IMR-90 (cell line): Measurements from ENCODE around the gene CCR9. TPM values are rescaled to one million over a fixed set of nuclear protein-coding genes. Genes with fewer than 3 reads are reported as not detected.

ENCODE experiments used
- ATAC-seq: fragments of 200-7000 bp; cut with Tn5 transposase; 2 replicates; pipeline ENCODE4 v1.9.1; 2020; ENCODE audit warnings: low read depth, mild to moderate bottlenecking, moderate library complexity
- BruUV-seq: library from RNA; stranded (reverse); fragments of 400-500 nt; replicated peaks from 2 replicates; lab custom pipeline; 2021; lab: Mats Ljungman, UMichigan
- CTCF ChIA-PET: fragments of 300-600 bp; formaldehyde crosslinking; extraction: SDS; loops from one replicate; lab custom pipeline; 2021; ENCODE audit warnings: antibody characterized with exemption; lab: Yijun Ruan, JAX
- POLR2A ChIA-PET: fragments of 300-600 bp; sonication (Branson Sonifier 250); formaldehyde crosslinking; loops from one replicate; lab custom pipeline; 2022; ENCODE audit warnings: antibody characterized with exemption; ENCODE audit not compliant: unreplicated experiment; lab: Charles Lee
- DNase-seq: peaks from one replicate; pipeline ENCODE4 v3.0.0; 2013
- H2AFZ ChIP-seq: replicated peaks from 2 replicates; pipeline ENCODE3; 2013; ENCODE audit warnings: low read length, mild to moderate bottlenecking; ENCODE audit not compliant: poor library complexity
- H2AK5ac ChIP-seq: 2 replicates; pipeline ENCODE4 v1.6.1; 2013; ENCODE audit warnings: low read depth, low read length, inconsistent platforms
- H2AK9ac ChIP-seq: replicated peaks from 2 replicates; pipeline ENCODE3; 2013; ENCODE audit warnings: mild to moderate bottlenecking, low read depth, low read length, moderate library complexity; ENCODE audit not compliant: poor library complexity
- H2BK120ac ChIP-seq: 2 replicates; pipeline ENCODE4 v1.6.1; 2013; ENCODE audit warnings: low read depth, low read length, inconsistent platforms
- H2BK15ac ChIP-seq: 3 replicates; pipeline ENCODE4 v1.6.1; 2013; ENCODE audit warnings: low read depth, low read length, inconsistent platforms
- H2BK20ac ChIP-seq: 2 replicates; pipeline ENCODE4 v1.6.1; 2013; ENCODE audit warnings: low read depth, mild to moderate bottlenecking, inconsistent platforms, low read length, moderate library complexity
- H2BK5ac ChIP-seq: 2 replicates; pipeline ENCODE4 v1.6.1; 2013; ENCODE audit warnings: mild to moderate bottlenecking, low read depth, low read length, inconsistent platforms; ENCODE audit not compliant: poor library complexity, severe bottlenecking
- H3K14ac ChIP-seq: replicated peaks from 2 replicates; pipeline ENCODE4 v1.6.1; 2013; ENCODE audit warnings: low read depth, low read length, inconsistent platforms
- H3K18ac ChIP-seq: 2 replicates; pipeline ENCODE4 v1.6.1; 2013; ENCODE audit warnings: low read depth, low read length, control low read depth
- H3K23ac ChIP-seq: 2 replicates; pipeline ENCODE4 v1.6.1; 2013; ENCODE audit warnings: low read depth, low read length, inconsistent platforms
- H3K27ac ChIP-seq: 2 replicates; pipeline ENCODE4 v1.5.1; 2013; ENCODE audit warnings: mild to moderate bottlenecking, control low read depth, low read length; ENCODE audit not compliant: insufficient read depth
- H3K27me3 ChIP-seq: 2 replicates; pipeline ENCODE4 v1.6.1; 2013; ENCODE audit warnings: low read length; ENCODE audit not compliant: control insufficient read depth, insufficient read depth
- H3K36me3 ChIP-seq: 2 replicates; pipeline ENCODE4 v1.6.1; 2013; ENCODE audit warnings: low read length, mixed read lengths; ENCODE audit not compliant: control insufficient read depth, insufficient read depth
- H3K4ac ChIP-seq: 2 replicates; pipeline ENCODE4 v1.6.1; 2013; ENCODE audit warnings: low read depth, low read length, inconsistent platforms
- H3K4me1 ChIP-seq: 2 replicates; pipeline ENCODE4 v1.6.1; 2013; ENCODE audit warnings: low read length, mixed read lengths; ENCODE audit not compliant: control insufficient read depth, insufficient read depth
- H3K4me2 ChIP-seq: 2 replicates; pipeline ENCODE4 v1.6.1; 2013; ENCODE audit warnings: low read depth, mild to moderate bottlenecking, control low read depth, low read length, moderate library complexity
- H3K4me3 ChIP-seq: 2 replicates; pipeline ENCODE4 v1.5.1; 2013; ENCODE audit warnings: low read depth, mild to moderate bottlenecking, control low read depth, low read length, moderate library complexity; ENCODE audit not compliant: insufficient read depth
- H3K56ac ChIP-seq: 2 replicates; pipeline ENCODE4 v1.6.1; 2013; ENCODE audit warnings: low read length, inconsistent platforms; ENCODE audit not compliant: insufficient read depth; ENCODE audit errors: extremely low read depth
- H3K79me1 ChIP-seq, 2 experiments: 2 replicates each; pipeline ENCODE4 v1.6.1; 2013; ENCODE audit warnings: low read length in 2 of 2, inconsistent platforms in 1 of 2, low read depth in 1 of 2
- H3K9ac ChIP-seq: 2 replicates; pipeline ENCODE4 v1.6.1; 2013; ENCODE audit warnings: low read depth, low read length, control low read depth
- H3K9me1 ChIP-seq: 2 replicates; pipeline ENCODE4 v1.6.1; 2013; ENCODE audit warnings: low read length, inconsistent platforms; ENCODE audit not compliant: insufficient read depth
- H3K9me3 ChIP-seq: 2 replicates; pipeline ENCODE4 v1.6.1; 2013; ENCODE audit warnings: low read length; ENCODE audit not compliant: control insufficient read depth, insufficient read depth
- H4K20me1 ChIP-seq: 2 replicates; pipeline ENCODE4 v1.6.1; 2013; ENCODE audit warnings: low read length, inconsistent platforms; ENCODE audit not compliant: insufficient read depth
- H4K5ac ChIP-seq: 2 replicates; pipeline ENCODE4 v1.6.1; 2013; ENCODE audit warnings: mild to moderate bottlenecking, low read depth, low read length, control low read depth
- H4K8ac ChIP-seq, 2 experiments: 2 replicates each; pipeline ENCODE4 v1.6.1; 2013; ENCODE audit warnings: low read depth in 2 of 2, low read length in 2 of 2, control low read depth in 1 of 2, inconsistent platforms in 1 of 2
- H4K91ac ChIP-seq: 2 replicates; pipeline ENCODE4 v1.6.1; 2013; ENCODE audit warnings: low read depth, low read length, inconsistent platforms; ENCODE audit not compliant: insufficient read depth
- BHLHE40 ChIP-seq: fragments of 150-350 bp; IDR thresholded peaks from 2 replicates; pipeline ENCODE4 v1.6.1; 2016; ENCODE audit warnings: mild to moderate bottlenecking, low read depth, low read length
- CEBPB ChIP-seq: IDR thresholded peaks from 2 replicates; pipeline ENCODE4 v1.6.1; 2012; ENCODE audit warnings: low read depth, low read length, improper control_type of control experiment
- CHD1 ChIP-seq: IDR thresholded peaks from 2 replicates; pipeline ENCODE4 v1.6.1; 2012; ENCODE audit warnings: low read depth, low read length, improper control_type of control experiment
- FOS ChIP-seq: fragments of 150-350 bp; IDR thresholded peaks from 2 replicates; pipeline ENCODE4 v1.6.1; 2016; ENCODE audit warnings: low read depth, low read length
- MAFK ChIP-seq: IDR thresholded peaks from 2 replicates; pipeline ENCODE4 v1.6.1; 2012; ENCODE audit warnings: low read depth, low read length, improper control_type of control experiment
- MAZ ChIP-seq: IDR thresholded peaks from 2 replicates; pipeline ENCODE4 v1.6.1; 2012; ENCODE audit warnings: low read depth, mild to moderate bottlenecking, low read length, improper control_type of control experiment, moderate library complexity, borderline replicate concordance
- MXI1 ChIP-seq: IDR thresholded peaks from 2 replicates; pipeline ENCODE4 v1.6.1; 2012; ENCODE audit warnings: low read depth, mild to moderate bottlenecking, low read length, moderate library complexity, borderline replicate concordance
- NFE2L2 ChIP-seq: fragments of 150-350 bp; IDR thresholded peaks from 2 replicates; pipeline ENCODE4 v1.6.1; 2016; ENCODE audit warnings: low read depth, mild to moderate bottlenecking, low read length
- POLR2A ChIP-seq: IDR thresholded peaks from 2 replicates; pipeline ENCODE4 v1.6.1; 2012; ENCODE audit warnings: mild to moderate bottlenecking, low read depth, low read length
- RAD21 ChIP-seq: IDR thresholded peaks from 2 replicates; pipeline ENCODE4 v1.6.1; 2012; ENCODE audit warnings: low read length, improper control_type of control experiment
- RCOR1 ChIP-seq: IDR thresholded peaks from 2 replicates; pipeline ENCODE4 v1.6.1; 2012; ENCODE audit warnings: mild to moderate bottlenecking, low read length, improper control_type of control experiment; ENCODE audit not compliant: insufficient replicate concordance
- RFX5 ChIP-seq: IDR thresholded peaks from 2 replicates; pipeline ENCODE4 v1.8.0; 2012; ENCODE audit warnings: low read depth, mild to moderate bottlenecking, low read length, moderate library complexity
- SMC3 ChIP-seq: fragments of 150-350 bp; IDR thresholded peaks from 2 replicates; pipeline ENCODE4 v1.6.1; 2016; ENCODE audit warnings: low read depth, mild to moderate bottlenecking, antibody characterized with exemption, low read length, moderate library complexity
- WGBS, 2 experiments: methylation state at CpG; one replicate each; pipeline versions ENCODE4 v1.1.5 to v1.1.7; 2013; ENCODE audit warnings: missing lambda C conversion rate in 2 of 2; ENCODE audit not compliant: insufficient read length in 1 of 2; ENCODE audit errors: extremely low coverage in 2 of 2; 5-methylcytosine and 5-hydroxymethylcytosine counted together
- dilution Hi-C: fragments of 300-500 bp; cut with HindIII; formaldehyde crosslinking; loops from one replicate; pipeline ENCODE4 v1.14.3; 2018; ENCODE audit warnings: low sequenced_read_pairs; ENCODE audit not compliant: unreplicated experiment
- in situ Hi-C: fragments of 300-500 bp; cut with MboI; formaldehyde crosslinking; loops from 3 replicates; pipeline ENCODE4 v1.14.3; 2019; ENCODE audit warnings: low sequenced_read_pairs, inconsistent platforms, mixed read lengths
- intact Hi-C: fragments of 100-400 bp; cut with micrococcal nuclease; formaldehyde crosslinking; loops from 2 replicates; pipeline ENCODE4 v1.10.0; 2022
- polyA plus RNA-seq, 3 experiments: library from polyadenylated mRNA; depleted of rRNA; stranded (reverse); fragments of >200 nt; gene quantifications; 2 replicates each; pipeline ENCODE4 v1.2.3, GENCODE V29; 2012; ENCODE audit warnings: low replicate concordance in 1 of 3
- total RNA-seq: library from RNA; depleted of rRNA; stranded (reverse); fragments of >200 nt; gene quantifications from 2 replicates; pipeline ENCODE4 v1.2.3, GENCODE V29; 2012
- TF ChIP-seq, protein P1 (sequence below): conservative IDR thresholded peaks from 2 replicates; pipeline ENCODE4 v1.5.1; 2012; ENCODE audit warnings: mild to moderate bottlenecking, low read depth, low read length, improper control_type of control experiment
- TF ChIP-seq, protein P2 (sequence below): fragments of 150-350 bp; IDR thresholded peaks from 2 replicates; pipeline ENCODE4 v1.6.1; 2016; ENCODE audit warnings: low read depth, mild to moderate bottlenecking, low read length, moderate library complexity, borderline replicate concordance
- TF ChIP-seq, protein P3 (sequence below): fragments of 150-350 bp; IDR thresholded peaks from 2 replicates; pipeline ENCODE4 v1.6.1; 2017; ENCODE audit warnings: mild to moderate bottlenecking, antibody characterized with exemption, low read length, low read depth

Gene CCR9
- total and polyA plus RNA-seq, 2 of the 4 experiments (the other 2 are of a cell fraction), result not detected

DNA sequence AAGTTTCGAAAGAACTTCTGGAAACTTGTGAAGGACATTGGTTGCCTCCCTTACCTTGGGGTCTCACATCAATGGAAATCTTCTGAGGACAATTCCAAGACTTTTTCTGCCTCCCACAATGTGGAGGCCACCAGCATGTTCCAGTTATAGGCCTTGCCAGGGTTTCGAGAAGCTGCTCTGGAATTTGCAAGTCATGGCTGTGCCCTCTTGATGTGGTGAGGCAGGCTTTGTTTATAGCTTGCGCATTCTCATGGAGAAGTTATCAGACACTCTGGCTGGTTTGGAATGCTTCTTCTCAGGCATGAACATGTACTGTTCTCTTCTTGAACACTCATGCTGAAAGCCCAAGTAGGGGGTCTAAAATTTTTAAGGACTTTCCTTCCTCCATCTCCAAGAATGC lies 61.0 kb downstream of the CCR9 start:
- peak overlapping the region; percentile 95 for H4K91ac ChIP-seq

More for the DNA sequence above, 61.0 kb downstream of the CCR9 start:
- CTCF ChIA-PET, result interaction anchor here (0.9 to 2.8 kb wide), 4 partner anchors 9 to 431 kb away, joined by 3 to 9 read pairs (median 4); no protein-coding TSS in a partner anchor
- intact Hi-C loops, result no loop called here
- no peak overlapping the region for H3K9ac ChIP-seq
- peak overlapping the region; percentile 89 for H2BK120ac ChIP-seq
- dilution Hi-C loops, result no loop called here
- ATAC-seq (peak; percentile 36), DNase-seq (peak; percentile 61)
- H4K20me1 ChIP-seq, result peaks cover 7% of the 10 kb centered on the region; the same call in 1 of the 2 replicates
- H2BK5ac ChIP-seq, result peak overlapping the region; percentile 76
- H2BK15ac ChIP-seq, result peak overlapping the region; percentile 89; the same call in 2 of the 3 replicates
- H3K4me3 ChIP-seq, result no peak overlapping the region
- H3K36me3 ChIP-seq, result peaks cover 37% of the 10 kb centered on the region
- H3K27ac ChIP-seq, result peak overlapping the region; percentile 82
- peaks cover 40% of the 10 kb centered on the region for H3K9me1 ChIP-seq
- H3K56ac ChIP-seq, result peak overlapping the region; percentile 49; the same call in 1 of the 2 replicates
- peak overlapping the region; percentile 83 for H2BK20ac ChIP-seq
- H3K23ac ChIP-seq, result peak overlapping the region; percentile 96
- H2AFZ ChIP-seq, result no peak overlapping the region
- BruUV-seq, result no TSS peak
- TF ChIP-seq MAZ, result no peak
- TF ChIP-seq RFX5, result no peak
- TF ChIP-seq, protein P1, sequence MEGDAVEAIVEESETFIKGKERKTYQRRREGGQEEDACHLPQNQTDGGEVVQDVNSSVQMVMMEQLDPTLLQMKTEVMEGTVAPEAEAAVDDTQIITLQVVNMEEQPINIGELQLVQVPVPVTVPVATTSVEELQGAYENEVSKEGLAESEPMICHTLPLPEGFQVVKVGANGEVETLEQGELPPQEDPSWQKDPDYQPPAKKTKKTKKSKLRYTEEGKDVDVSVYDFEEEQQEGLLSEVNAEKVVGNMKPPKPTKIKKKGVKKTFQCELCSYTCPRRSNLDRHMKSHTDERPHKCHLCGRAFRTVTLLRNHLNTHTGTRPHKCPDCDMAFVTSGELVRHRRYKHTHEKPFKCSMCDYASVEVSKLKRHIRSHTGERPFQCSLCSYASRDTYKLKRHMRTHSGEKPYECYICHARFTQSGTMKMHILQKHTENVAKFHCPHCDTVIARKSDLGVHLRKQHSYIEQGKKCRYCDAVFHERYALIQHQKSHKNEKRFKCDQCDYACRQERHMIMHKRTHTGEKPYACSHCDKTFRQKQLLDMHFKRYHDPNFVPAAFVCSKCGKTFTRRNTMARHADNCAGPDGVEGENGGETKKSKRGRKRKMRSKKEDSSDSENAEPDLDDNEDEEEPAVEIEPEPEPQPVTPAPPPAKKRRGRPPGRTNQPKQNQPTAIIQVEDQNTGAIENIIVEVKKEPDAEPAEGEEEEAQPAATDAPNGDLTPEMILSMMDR, result no peak
- no peak for TF ChIP-seq POLR2A
- TF ChIP-seq RCOR1, result no peak
- TF ChIP-seq, protein P2, sequence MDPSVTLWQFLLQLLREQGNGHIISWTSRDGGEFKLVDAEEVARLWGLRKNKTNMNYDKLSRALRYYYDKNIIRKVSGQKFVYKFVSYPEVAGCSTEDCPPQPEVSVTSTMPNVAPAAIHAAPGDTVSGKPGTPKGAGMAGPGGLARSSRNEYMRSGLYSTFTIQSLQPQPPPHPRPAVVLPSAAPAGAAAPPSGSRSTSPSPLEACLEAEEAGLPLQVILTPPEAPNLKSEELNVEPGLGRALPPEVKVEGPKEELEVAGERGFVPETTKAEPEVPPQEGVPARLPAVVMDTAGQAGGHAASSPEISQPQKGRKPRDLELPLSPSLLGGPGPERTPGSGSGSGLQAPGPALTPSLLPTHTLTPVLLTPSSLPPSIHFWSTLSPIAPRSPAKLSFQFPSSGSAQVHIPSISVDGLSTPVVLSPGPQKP, result no peak
- no peak for TF ChIP-seq CEBPB
- peak; percentile 25; the same call in 1 of the 2 replicates for TF ChIP-seq BHLHE40
- TF ChIP-seq MXI1, result no peak
- TF ChIP-seq, protein P3, sequence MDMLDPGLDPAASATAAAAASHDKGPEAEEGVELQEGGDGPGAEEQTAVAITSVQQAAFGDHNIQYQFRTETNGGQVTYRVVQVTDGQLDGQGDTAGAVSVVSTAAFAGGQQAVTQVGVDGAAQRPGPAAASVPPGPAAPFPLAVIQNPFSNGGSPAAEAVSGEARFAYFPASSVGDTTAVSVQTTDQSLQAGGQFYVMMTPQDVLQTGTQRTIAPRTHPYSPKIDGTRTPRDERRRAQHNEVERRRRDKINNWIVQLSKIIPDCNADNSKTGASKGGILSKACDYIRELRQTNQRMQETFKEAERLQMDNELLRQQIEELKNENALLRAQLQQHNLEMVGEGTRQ, result no peak
- no peak for TF ChIP-seq SMC3
- peak; percentile 93 for TF ChIP-seq NFE2L2
- no peak for TF ChIP-seq CHD1
- no peak for TF ChIP-seq FOS
- TF ChIP-seq MAFK, result peak; percentile 26; the same call in 1 of the 2 replicates
- no peak for TF ChIP-seq RAD21
- in situ Hi-C loops, result loop anchor here (10.0 kb wide), 1 partner anchor 427 kb away; the partner anchor contains the start of gene CCR5
- H3K4me2 ChIP-seq, result peak overlapping the region; percentile 47; the same call in 1 of the 2 replicates
- H3K14ac ChIP-seq, result peak overlapping the region; percentile 69
- H3K9me3 ChIP-seq, result no peaks in the 10 kb centered on the region
- H3K4me1 ChIP-seq, result peaks cover 33% of the 10 kb centered on the region
- H2AK5ac ChIP-seq, result peak overlapping the region; percentile 85
- peak overlapping the region; percentile 92 for H4K5ac ChIP-seq
- no peak overlapping the region for H2AK9ac ChIP-seq
- H4K8ac ChIP-seq, result peak overlapping the region; percentile 44 to 75
- 100% methylated on average over 1 of the region's 3 CpGs; no CpG with 5 or more reads in 1 of the 2 experiments for WGBS, 2 experiments
- H3K27me3 ChIP-seq, result no peaks in the 10 kb centered on the region
- POLR2A ChIA-PET, result no interaction called here
- H3K4ac ChIP-seq, result peak overlapping the region; percentile 98
- H3K18ac ChIP-seq, result peak overlapping the region; percentile 98
- H3K79me1 ChIP-seq, result peaks cover 0 to 4% of the 10 kb centered on the region in 2 experiments; a peak in 1 of 4 replicates
